Aorta (tissue), 5 donors: ENCODE results near the gene ZBTB22. TPM values are rescaled to one million over a fixed set of nuclear protein-coding genes. Genes with fewer than 3 reads are reported as not detected.
A peak's percentile ranks its signal among the peaks of the same experiment; 100 is the strongest.
"Not testable (repeated sequence)": the region's sequence is repeated elsewhere in the genome, so short reads cannot be mapped to it uniquely, and the experiment has no call there.

Experiments used
- ATAC-seq: fragments of 200-7000 bp; cut with Tn5 transposase; one replicate; pipeline ENCODE4 v1.9.1; 2022; ENCODE audit warnings: moderate library complexity; ENCODE audit not compliant: low FRiP score
- DNase-seq, 2 donors: peaks; one replicate each; pipeline ENCODE4 v3.0.0-alpha.2; 2020
- H3K27ac ChIP-seq, 2 donors: one replicate each; pipeline ENCODE4 v1.5.1; 2013; ENCODE audit warnings: low read length in 2 of 2, mild to moderate bottlenecking in 2 of 2, moderate library complexity in 2 of 2, control low read depth in 1 of 2, inconsistent platforms in 1 of 2, low read depth in 1 of 2
- H3K27me3 ChIP-seq, 2 donors: one replicate each; pipeline ENCODE4 v1.6.1; 2013; ENCODE audit warnings: control low read depth in 1 of 2, low read length in 1 of 2, mild to moderate bottlenecking in 1 of 2, moderate library complexity in 1 of 2; ENCODE audit not compliant: insufficient read depth in 2 of 2, control insufficient read depth in 1 of 2
- H3K36me3 ChIP-seq, 2 donors: one replicate each; pipeline ENCODE4 v1.6.1; 2013; ENCODE audit warnings: control low read depth in 1 of 2, low read length in 1 of 2, mild to moderate bottlenecking in 1 of 2; ENCODE audit not compliant: insufficient read depth in 2 of 2, control insufficient read depth in 1 of 2
- H3K4me1 ChIP-seq, 2 donors: one replicate each; pipeline ENCODE4 v1.6.1; 2013; ENCODE audit warnings: low read length in 2 of 2, control low read depth in 1 of 2, mild to moderate bottlenecking in 1 of 2, moderate library complexity in 1 of 2; ENCODE audit not compliant: insufficient read depth in 2 of 2, control insufficient read depth in 1 of 2
- H3K4me3 ChIP-seq, 2 donors: one replicate each; pipeline ENCODE4 v1.5.1; 2013; ENCODE audit warnings: low read length in 2 of 2, control low read depth in 1 of 2, mild to moderate bottlenecking in 1 of 2
- H3K9me3 ChIP-seq: one replicate; pipeline ENCODE4 v1.6.1; 2013; ENCODE audit warnings: mild to moderate bottlenecking, low read length; ENCODE audit not compliant: control insufficient read depth
- WGBS, 2 donors: extraction: QIAGEN DNeasy Blood & Tissue Kit; methylation state at CpG; one replicate each; pipeline ENCODE4 v1.1.7; 2013; 5-methylcytosine and 5-hydroxymethylcytosine counted together
- intact Hi-C, 2 donors: fragments of 100-400 bp; cut with DNase I; formaldehyde crosslinking; loops; one replicate each; pipeline versions ENCODE4 v1.14.2 to v1.15.0; 2022
- polyA plus RNA-seq, 2 donors: library from polyadenylated mRNA; stranded (reverse); fragments of 200-250 nt; gene quantifications; one replicate each; pipeline ENCODE4 v1.2.3, GENCODE V29; 2013
- total RNA-seq, 2 donors: library from RNA; stranded (reverse); fragmentation: NEBNext Ultra II Directional; extraction: Animal tissue kit (Norgen Biotek cat#: 25700); gene quantifications; one replicate each; pipeline ENCODE4 v1.2.1, GENCODE V29; 2021
- donor health status: healthy with polysubstance abuse.
- donor health status: Bipolar disorder and iron deficiency.
- donor health status: DM: no; HTN: no; CAD: no.
- donor health status: DM: no; HTN: no; CAD: no.
- donor health status: DM: yes; HTN: yes; CAD: no.

ZBTB22 gene
- total and polyA plus RNA-seq, 4 donors = 6.4 to 21.3 (median 18.2) TPM

DNA sequence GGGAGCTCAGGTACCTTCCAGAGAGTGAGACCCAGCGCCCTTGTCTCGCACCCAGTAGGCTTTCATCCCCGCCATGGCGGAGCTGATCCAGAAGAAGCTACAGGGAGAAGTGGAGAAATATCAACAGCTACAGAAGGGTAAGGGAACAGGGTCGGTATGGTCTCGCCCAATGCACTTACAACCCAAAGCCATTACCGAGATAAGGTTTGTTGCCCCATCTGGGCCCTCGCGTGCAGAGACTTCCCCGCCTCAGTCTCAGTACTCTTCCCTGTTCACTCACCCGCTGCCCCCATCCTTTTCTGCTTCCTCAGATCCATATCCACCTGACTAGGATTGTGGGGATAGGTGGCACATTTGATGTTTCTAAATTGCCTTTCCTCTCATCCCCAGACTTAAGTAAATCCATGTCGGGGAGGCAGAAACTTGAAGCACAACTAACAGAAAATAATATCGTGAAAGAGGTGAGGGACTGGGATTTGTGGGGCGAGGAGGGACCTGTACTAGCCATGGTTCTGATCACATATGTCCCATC is 27.7 kb downstream of the ZBTB22 start:
- WGBS, 2 donors = 3% methylated on average over 14 of the region's 14 CpGs
- Histone ChIP-seq H3K4me1 (no peaks in the 10 kb centered on the region), H3K36me3 (no peaks in the 10 kb centered on the region), H3K27me3 (no peaks in the 10 kb centered on the region), H3K4me3 (peak overlapping the region; percentile 37 to 74), H3K27ac (peak overlapping the region in 1 of 2 donors; percentile 55), H3K9me3 (no peaks in the 10 kb centered on the region)
- DNase-seq (no peak), ATAC-seq (peak; percentile 2)
- intact Hi-C loops = no loop called here

DNA sequence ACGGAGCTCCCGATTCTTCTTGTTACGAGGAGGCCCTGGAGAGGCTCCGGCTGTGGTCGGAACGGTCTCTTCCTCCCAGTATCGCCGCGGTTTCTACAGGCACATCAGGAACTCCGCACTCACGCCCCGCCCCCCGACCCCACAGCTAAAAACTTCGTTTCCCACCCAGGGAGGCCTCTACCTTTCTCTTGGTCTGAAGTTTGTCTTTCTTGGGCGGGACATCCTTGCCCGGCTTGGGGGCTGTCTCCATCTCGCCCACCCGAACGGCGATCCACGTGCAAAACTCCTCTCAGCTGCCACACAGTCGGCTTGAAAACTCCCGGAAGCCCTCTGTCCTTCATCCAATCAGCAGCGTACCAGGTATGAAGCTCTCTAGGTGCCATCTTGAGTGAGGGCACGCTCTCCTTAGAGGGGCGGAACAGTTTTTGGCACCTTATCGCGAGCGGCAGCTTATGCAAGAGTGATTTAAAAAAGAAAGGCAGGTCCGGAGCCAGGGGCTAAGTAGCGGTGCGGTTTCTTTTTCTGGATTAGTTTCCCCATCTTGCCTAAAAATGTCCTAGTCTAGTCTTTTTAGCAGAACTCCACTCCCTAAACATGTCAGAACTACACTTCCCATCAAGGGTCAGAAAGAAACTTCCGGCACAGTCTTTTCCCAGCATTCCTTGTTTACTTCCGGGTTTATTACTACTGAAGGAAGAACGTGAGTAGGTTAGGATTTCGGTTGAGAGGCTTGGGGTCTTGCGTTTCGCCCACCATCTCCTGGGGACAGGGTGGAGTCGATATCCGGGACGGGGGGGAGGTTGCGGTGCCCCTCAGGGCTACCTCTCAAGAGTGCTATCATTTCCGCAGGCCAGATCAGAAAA is 28.4 kb downstream of the ZBTB22 start, which contains the start of the genes PFDN6 and WDR46:
PFDN6 (plus strand) TSS at position 681 of the 863 bp plus-strand sequence. CDS start 256 bp downstream, outside the sequence.
WDR46 (minus strand) TSS at position 319 of the 863 bp plus-strand sequence; CDS start at position 250, 69 bp downstream.
- peak; percentile 96 for ATAC-seq
- intact Hi-C loops = no loop called here
- Histone ChIP-seq H3K36me3 (no peaks in the 10 kb centered on the region), H3K9me3 (no peaks in the 10 kb centered on the region), H3K27me3 (no peaks in the 10 kb centered on the region), H3K4me3 (peak within 1 kb of the TSS; percentile 39 to 74), H3K27ac (peak within 1 kb of the TSS in 1 of 2 donors; percentile 65), H3K4me1 (no peaks in the 10 kb centered on the region)
- whole genome bisulfite sequencing, 2 donors = 0% methylated on average over 43 of the region's 43 CpGs
- DNase-seq = peak; percentile 85 to 87

DNA sequence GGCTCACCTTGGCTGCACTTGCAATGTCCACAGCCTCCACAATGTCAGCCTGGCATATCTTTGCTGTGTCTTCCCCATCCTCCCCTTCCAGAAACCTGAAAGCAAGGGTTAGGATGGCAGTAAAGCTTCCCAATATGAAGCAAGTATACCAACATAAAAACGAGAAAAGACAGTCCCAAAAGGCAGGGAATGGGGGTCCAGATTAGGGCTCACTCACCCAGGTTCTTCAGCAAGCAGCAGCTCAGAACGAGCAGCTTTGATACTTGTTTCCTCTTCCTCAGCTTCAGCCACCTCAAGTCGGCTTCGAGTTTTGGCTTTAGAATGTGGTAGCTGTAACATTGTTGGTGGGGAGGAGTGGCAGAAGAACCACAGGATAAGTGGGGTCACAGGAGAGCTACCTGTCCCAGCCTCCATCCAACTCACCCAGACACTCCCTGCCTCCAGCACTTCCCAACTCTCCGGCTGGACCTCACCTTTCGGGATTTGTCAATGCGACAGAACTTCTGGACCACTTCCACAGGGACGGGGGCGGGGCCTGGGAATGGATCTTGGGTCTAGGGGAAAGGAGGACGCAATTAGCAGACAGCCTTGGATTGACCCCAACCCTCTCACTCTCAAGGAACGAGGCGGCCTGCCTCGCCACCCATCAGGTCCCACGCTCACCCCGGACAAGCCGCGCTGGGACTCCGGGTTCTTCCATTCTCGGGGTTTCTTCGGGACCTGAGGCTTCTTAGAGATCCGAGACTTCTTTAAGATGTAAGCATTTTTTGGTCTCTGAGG is 29.2 kb downstream of the ZBTB22 start:
- ATAC-seq = no peak
- WGBS, 2 donors = 12 to 13% methylated on average over 21 of the region's 21 CpGs
- intact Hi-C loops = no loop called here
- H3K36me3 ChIP-seq = no peaks in the 10 kb centered on the region
- peak overlapping the region; percentile 39 to 74 for H3K4me3 ChIP-seq
- H3K27ac ChIP-seq = no peak overlapping the region
- no peaks in the 10 kb centered on the region for H3K9me3 ChIP-seq
- H3K4me1 ChIP-seq = no peaks in the 10 kb centered on the region
- H3K27me3 ChIP-seq = no peaks in the 10 kb centered on the region
- DNase-seq = no peak

DNA sequence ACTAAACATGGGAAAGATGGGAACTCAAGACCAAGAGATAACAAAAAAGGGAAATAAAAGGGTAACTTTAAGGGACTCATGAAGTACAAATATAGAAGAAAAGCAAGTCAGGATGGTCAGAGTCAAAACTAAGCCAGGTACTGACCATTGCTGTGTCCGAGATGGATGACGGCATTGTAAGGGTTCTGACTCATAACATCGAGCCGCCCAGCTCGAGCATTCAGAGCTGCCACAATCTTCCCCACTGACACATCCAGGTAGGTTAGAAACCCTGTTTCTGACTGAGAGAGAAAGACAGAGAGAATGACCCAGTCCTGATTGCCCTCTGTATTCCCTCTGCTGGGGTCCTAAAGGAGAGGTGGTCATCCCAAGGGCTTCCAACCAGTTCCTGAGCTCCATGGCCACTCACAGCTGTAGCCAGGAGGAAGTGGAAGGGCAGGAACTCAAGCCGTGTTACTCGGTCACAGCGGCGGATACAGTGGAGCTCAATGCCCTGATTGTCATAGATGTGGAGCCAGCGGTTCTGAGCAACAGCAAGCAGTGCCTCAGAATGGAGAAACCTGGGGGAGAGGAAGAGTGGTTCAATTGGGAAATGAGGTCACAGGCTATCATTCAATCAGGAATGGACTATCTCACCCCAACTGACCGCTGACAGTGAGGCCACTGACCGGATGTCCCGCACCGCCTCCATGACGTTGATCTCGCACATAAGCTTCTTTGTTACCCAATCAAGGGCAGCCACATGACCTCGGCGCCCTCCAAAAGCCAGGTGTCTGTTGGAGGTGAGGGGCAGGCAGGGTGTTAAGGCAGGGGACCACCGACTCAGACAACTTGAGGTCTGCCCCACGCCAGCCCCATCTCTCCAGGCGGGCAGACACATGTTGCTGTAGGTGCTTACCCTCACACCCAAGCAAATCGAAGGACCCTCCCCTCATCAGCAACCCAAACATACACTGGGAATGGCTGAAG is 30.3 kb downstream of the ZBTB22 start:
- no peaks in the 10 kb centered on the region for H3K36me3 ChIP-seq
- no peak for ATAC-seq
- no peak overlapping the region for H3K27ac ChIP-seq
- H3K4me1 ChIP-seq = no peaks in the 10 kb centered on the region
- H3K4me3 ChIP-seq = no peak overlapping the region
- no peaks in the 10 kb centered on the region for H3K9me3 ChIP-seq
- no peaks in the 10 kb centered on the region for H3K27me3 ChIP-seq
- intact Hi-C loops = no loop called here
- peak in 1 of 2 donors; percentile 16 for DNase-seq
- 92 to 93% methylated on average over 22 of the region's 22 CpGs for WGBS, 2 donors

DNA sequence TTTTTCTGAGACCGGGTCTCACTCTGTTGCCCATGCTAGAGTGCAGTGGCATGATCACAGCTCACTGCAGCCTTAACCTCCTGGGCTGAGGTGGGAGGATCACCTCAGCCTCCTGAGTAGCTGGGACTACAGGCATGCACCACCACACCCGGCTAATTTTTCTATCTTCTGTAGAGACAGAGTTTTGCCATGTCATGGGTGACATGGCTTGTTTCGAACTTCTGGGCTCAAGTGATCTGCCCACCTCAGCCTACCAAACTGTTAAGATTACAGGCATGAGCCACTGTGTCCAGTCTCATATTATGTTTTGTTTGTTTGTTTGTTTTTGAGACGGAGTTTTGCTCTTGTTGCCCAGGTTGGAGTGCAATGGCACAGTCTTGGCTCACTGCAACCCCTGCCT is 32.3 kb downstream of the ZBTB22 start:
- DNase-seq, H3K4me1 ChIP-seq, ATAC-seq, H3K4me3 ChIP-seq, intact Hi-C loops, H3K9me3 ChIP-seq, H3K36me3 ChIP-seq, H3K27ac ChIP-seq, H3K27me3 ChIP-seq: not testable (repeated sequence)
- WGBS, 2 donors = 85 to 88% methylated on average over 4 of the region's 4 CpGs

DNA sequence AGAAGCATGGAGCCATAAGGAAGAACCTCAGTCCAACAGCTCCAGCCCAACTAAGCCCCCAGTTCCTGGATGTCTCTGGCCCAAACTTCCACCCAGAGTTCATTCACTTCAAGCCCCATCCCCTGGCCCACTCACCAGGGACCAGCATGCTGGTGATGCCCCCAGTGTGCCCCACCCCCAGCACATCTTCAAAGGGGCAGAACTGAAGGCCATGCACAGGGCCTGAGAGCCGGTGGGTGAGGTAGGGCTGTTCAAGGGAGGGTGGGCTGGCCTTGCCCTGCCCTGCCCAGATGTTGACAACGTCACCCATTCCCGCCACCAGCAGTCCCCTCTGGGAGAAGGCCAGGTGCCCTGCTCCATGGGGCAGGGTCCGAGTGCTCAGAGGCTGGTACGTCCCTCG is 37.0 kb downstream of the ZBTB22 start:
- no peaks in the 10 kb centered on the region for H3K9me3 ChIP-seq
- H3K36me3 ChIP-seq = no peaks in the 10 kb centered on the region
- no peak overlapping the region for H3K4me3 ChIP-seq
- no peaks in the 10 kb centered on the region for H3K4me1 ChIP-seq
- WGBS, 2 donors = 74 to 77% methylated on average over 6 of the region's 6 CpGs
- H3K27me3 ChIP-seq = no peaks in the 10 kb centered on the region
- no peak overlapping the region for H3K27ac ChIP-seq
- DNase-seq = no peak
- intact Hi-C loops = no loop called here
- no peak for ATAC-seq

DNA sequence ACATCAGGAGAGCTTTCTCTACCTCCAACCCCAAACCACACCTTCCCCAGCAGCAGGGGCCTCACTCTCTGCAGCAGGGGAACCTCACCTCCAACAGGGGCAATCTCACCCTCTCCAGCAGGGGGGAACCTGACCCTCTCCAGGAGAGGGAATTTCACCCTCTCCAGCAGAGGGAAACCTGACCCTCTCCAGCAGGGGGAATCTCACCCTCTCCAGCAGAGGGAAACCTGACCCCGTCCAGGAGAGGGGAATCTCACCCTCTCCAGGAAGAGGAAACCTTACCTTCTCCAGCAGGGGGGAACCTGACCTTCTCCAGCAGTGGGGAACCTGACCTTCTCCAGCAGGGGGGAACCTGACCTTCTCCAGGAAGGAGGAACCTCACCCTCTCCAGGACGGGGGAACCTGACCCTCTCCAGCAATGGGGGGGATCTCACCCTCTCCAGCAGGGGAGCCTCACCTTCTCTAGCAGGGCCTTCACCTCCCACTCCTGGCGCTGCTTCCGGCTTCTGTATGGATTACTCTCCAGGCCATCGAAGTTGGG is 37.5 kb downstream of the ZBTB22 start:
- DNase-seq = no peak
- ATAC-seq = no peak
- 56 to 62% methylated on average over 5 of the region's 5 CpGs for WGBS, 2 donors
- Histone ChIP-seq H3K9me3 (no peaks in the 10 kb centered on the region), H3K4me3 (no peak overlapping the region), H3K36me3 (no peaks in the 10 kb centered on the region), H3K4me1 (no peaks in the 10 kb centered on the region), H3K27ac (no peak overlapping the region), H3K27me3 (no peaks in the 10 kb centered on the region)
- intact Hi-C loops = loop anchor here in 1 of 2 donors (5.0 kb wide), 2 partner anchors 32 to 132 kb away; partner anchors contain the start of genes PHF1 and TAPBP
